Activated CD8-positive, alpha-beta T cell treated with anti-CD3 and anti-CD28 coated beads for 36 hours (primary cell): ENCODE data around the gene ARHGAP5. TPM values are rescaled to one million over a fixed set of nuclear protein-coding genes. Genes with fewer than 3 reads are reported as not detected.
"Not testable (repeated sequence)": the region's sequence is repeated elsewhere in the genome, so short reads cannot be mapped to it uniquely, and the experiment has no call there.

Experiments used
- ATAC-seq: fragments of 200-7000 bp; cut with Tn5 transposase; one replicate; pipeline ENCODE4 v1.10.0; 2021; ENCODE audit warnings: mild to moderate bottlenecking, moderate library complexity
- CTCF ChIA-PET: fragments of 350-600 bp; sonication (Branson Sonifier 250); formaldehyde crosslinking; loops from one replicate; lab custom pipeline; 2021; ENCODE audit warnings: antibody characterized with exemption; lab: Charles Lee
- POLR2A ChIA-PET: fragments of 350-600 bp; sonication (Branson Sonifier 250); formaldehyde crosslinking; loops from one replicate; lab custom pipeline; 2021; ENCODE audit warnings: antibody characterized with exemption; lab: Charles Lee
- DNase-seq: peaks from one replicate; pipeline ENCODE4 v3.0.0-alpha.2; 2020
- H3K27ac Mint-ChIP-seq: one replicate; pipeline ENCODE4 v1.8.0; 2021; ENCODE audit warnings: mild to moderate bottlenecking, mixed read lengths
- H3K27me3 Mint-ChIP-seq: one replicate; pipeline ENCODE4 v1.8.0; 2021; ENCODE audit warnings: mixed read lengths
- H3K36me3 Mint-ChIP-seq: one replicate; pipeline ENCODE4 v1.8.0; 2021; ENCODE audit warnings: low read depth, mixed read lengths
- H3K4me1 Mint-ChIP-seq: one replicate; pipeline ENCODE4 v1.8.0; 2021; ENCODE audit warnings: low read depth, mixed read lengths
- H3K4me3 Mint-ChIP-seq: one replicate; pipeline ENCODE4 v1.8.0; 2021; ENCODE audit warnings: mild to moderate bottlenecking, moderate library complexity, mixed read lengths
- H3K9me3 Mint-ChIP-seq: one replicate; pipeline ENCODE4 v1.8.0; 2021; ENCODE audit warnings: mixed read lengths
- intact Hi-C: fragments of 100-400 bp; cut with micrococcal nuclease; formaldehyde crosslinking; loops from one replicate; pipeline ENCODE4 v1.10.0; 2022
- total RNA-seq, 2 experiments: library from RNA; stranded (reverse); gene quantifications; one replicate each; pipeline ENCODE4 v1.2.3, GENCODE V29; 2021
- TF ChIP-seq, protein P1 (sequence below): fragments of 200-600 bp; IDR thresholded peaks from one replicate; pipeline ENCODE4 v1.8.0; 2022; ENCODE audit warnings: antibody characterized with exemption, mild to moderate bottlenecking

The ARHGAP5 gene
- total RNA-seq, 2 experiments from 2014 or later = 32.5 to 36.0 TPM

DNA sequence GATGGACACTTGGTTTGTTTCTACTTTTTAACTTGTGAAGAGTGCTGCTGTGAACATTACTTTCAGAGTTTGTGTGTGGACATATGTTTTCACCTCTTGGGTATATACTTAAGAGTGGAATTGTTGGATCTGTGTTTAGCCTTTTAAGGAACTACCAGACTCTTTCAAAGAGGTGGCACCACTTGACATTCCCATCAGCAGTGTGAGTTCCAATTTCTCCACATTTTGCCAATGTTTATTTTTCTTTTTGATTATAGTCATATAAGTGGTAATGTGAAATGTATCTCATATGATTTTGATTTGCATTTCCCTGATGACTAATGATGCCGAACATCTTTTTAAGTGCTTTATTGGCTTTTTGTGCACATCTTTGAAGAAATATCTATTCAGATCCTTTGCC, 44.8 kb downstream of the ARHGAP5 start:
- peaks cover 4% of the 10 kb centered on the region for H3K4me1 Mint-ChIP-seq
- DNase-seq = no peak
- H3K27ac Mint-ChIP-seq = no peak overlapping the region
- TF ChIP-seq, protein P1, sequence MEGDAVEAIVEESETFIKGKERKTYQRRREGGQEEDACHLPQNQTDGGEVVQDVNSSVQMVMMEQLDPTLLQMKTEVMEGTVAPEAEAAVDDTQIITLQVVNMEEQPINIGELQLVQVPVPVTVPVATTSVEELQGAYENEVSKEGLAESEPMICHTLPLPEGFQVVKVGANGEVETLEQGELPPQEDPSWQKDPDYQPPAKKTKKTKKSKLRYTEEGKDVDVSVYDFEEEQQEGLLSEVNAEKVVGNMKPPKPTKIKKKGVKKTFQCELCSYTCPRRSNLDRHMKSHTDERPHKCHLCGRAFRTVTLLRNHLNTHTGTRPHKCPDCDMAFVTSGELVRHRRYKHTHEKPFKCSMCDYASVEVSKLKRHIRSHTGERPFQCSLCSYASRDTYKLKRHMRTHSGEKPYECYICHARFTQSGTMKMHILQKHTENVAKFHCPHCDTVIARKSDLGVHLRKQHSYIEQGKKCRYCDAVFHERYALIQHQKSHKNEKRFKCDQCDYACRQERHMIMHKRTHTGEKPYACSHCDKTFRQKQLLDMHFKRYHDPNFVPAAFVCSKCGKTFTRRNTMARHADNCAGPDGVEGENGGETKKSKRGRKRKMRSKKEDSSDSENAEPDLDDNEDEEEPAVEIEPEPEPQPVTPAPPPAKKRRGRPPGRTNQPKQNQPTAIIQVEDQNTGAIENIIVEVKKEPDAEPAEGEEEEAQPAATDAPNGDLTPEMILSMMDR = no peak
- ATAC-seq = no peak
- H3K36me3 Mint-ChIP-seq = peaks cover 30% of the 10 kb centered on the region
- ChIA-PET POLR2A (no interaction called here), CTCF (no interaction called here)
- no peaks in the 10 kb centered on the region for H3K27me3 Mint-ChIP-seq
- intact Hi-C loops = no loop called here
- peaks cover 2% of the 10 kb centered on the region for H3K9me3 Mint-ChIP-seq
- no peak overlapping the region for H3K4me3 Mint-ChIP-seq

DNA sequence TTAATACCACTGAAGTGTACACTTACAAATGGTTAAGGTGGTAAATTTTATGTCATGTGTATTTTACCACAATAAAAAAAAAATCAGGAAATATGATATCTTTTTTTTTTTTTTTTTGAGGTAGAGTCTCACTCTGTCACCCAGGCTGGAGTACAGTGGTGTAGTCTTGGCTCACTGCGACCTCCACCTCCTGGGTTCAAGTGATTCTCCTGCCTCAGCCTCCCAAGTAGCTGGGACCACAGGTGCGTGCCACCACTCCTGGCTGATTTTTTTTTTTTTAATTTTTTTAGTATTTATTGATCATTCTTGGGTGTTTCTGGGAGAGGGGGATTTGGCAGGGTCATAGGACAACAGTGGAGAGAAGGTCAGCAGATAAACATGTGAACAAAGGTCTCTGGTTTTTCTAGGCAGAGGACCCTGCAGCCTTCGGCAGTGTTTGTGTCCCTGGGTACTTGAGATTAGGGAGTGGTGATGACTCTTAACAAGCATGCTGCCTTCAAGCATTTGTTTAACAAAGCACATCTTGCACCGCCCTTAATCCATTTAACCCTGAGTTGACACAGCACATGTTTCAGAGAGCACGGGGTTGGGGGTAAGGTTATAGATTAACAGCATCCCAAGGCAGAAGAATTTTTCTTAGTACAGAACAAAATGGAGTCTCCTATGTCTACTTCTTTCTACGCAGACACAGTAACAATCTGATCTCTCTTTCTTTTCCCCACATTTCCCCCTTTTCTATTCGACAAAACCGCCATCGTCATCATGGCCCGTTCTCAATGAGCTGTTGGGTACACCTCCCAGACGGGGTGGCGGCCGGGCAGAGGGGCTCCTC, 50.0 kb downstream of the ARHGAP5 start:
- not testable (repeated sequence) for H3K27me3 Mint-ChIP-seq

DNA sequence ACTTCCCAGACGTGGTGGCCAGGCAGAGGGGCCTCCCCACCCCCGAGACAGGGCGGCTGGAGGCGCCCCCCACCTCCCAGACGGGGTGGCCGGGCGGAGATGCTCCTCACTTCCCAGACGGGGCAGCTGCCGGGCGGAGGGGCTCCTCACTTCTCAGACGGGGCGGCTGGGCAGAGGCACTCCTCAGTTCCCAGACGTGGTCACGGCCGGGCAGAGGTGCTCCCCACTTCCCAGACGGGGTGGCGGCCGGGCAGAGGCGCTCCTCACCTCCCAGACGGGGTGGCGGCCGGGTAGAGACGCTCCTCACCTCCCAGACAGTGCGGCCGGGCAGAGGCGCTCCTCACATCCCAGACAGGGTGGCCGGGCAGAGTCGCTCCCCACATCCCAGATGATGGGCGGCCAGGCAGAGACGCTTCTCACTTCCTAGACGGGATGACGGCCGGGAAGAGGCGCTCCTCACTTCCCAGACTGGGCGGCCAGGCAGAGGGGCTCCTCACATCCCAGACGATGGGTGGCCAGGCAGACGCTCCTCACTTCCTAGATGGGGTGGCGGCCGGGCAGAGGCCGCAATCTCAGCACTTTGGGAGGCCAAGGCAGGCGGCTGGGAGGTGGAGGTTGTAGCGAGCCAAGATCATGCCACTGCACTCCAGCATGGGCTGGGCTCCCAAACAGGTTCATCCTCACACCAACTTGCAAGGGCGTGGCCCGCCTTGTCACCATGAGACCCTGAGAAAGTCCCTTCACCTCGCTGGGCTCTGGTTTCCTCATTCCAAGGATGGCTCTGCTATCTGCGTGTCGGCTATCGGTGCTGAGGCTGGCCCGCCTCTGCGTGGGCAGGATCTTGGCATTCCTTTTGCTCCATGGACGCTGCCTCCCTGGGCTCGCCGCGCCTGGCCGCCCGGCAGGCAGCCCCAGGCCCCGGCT, 50.9 kb downstream of the ARHGAP5 start:
- H3K4me1 Mint-ChIP-seq, DNase-seq, ATAC-seq, H3K27ac Mint-ChIP-seq, H3K27me3 Mint-ChIP-seq, POLR2A ChIA-PET, intact Hi-C loops, CTCF ChIA-PET, H3K4me3 Mint-ChIP-seq, H3K9me3 Mint-ChIP-seq: not testable (repeated sequence)
- peaks cover 47% of the 10 kb centered on the region for H3K36me3 Mint-ChIP-seq

More for the DNA sequence above, 50.0 kb downstream of the ARHGAP5 start:
- H3K4me1 Mint-ChIP-seq, ATAC-seq, H3K4me3 Mint-ChIP-seq, DNase-seq, H3K9me3 Mint-ChIP-seq, CTCF ChIA-PET, POLR2A ChIA-PET, H3K27ac Mint-ChIP-seq, intact Hi-C loops: not testable (repeated sequence)
- H3K36me3 Mint-ChIP-seq = peaks cover 49% of the 10 kb centered on the region

DNA sequence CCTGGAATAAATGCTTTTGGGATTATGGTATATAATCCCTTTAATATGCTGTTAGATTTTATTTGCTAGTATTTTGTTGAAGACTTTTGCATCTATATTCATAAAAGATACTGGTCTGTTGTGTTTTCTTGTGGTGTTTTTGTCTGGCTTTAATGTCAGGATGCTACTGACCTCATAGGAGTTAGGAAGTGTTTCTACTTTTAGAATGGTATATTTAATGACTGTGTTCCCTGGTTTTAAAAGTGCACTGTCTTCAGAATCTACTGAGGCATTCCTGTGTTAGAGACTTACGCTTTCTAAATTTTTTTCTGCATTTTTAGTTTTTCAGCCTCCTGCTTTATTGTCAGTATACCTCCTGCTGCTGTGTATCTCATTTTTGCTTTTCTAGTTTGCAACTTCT, 51.6 kb downstream of the ARHGAP5 start:
- DNase-seq = no peak
- H3K9me3 Mint-ChIP-seq = peaks cover 5% of the 10 kb centered on the region
- no peak for ATAC-seq
- POLR2A ChIA-PET = no interaction called here
- H3K4me3 Mint-ChIP-seq = no peak overlapping the region
- H3K27ac Mint-ChIP-seq = no peak overlapping the region
- CTCF ChIA-PET = no interaction called here
- intact Hi-C loops = no loop called here
- H3K4me1 Mint-ChIP-seq = peaks cover 2% of the 10 kb centered on the region
- peaks cover 52% of the 10 kb centered on the region for H3K36me3 Mint-ChIP-seq
- TF ChIP-seq, protein P1 = no peak
- H3K27me3 Mint-ChIP-seq = no peaks in the 10 kb centered on the region

DNA sequence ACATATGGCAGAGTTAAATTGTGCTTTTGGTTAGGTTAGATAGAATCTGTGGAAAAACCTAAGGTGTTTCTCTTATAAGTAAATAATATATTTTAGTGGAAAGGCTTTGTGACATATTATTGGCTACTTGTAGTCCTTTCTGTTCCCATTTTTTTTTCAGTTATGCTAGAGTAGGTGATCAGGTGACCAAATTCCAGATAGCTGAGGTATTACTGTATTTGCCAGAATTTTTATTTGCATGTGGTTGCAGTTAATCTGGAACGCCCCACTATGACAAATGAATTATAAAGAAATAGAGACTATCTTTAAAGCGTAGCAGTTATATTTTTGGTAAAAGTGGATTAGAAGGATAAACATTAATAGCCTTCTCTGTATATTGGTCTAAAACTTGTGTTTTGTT, 52.0 kb downstream of the ARHGAP5 start:
- POLR2A ChIA-PET = no interaction called here
- CTCF ChIA-PET = no interaction called here

DNA sequence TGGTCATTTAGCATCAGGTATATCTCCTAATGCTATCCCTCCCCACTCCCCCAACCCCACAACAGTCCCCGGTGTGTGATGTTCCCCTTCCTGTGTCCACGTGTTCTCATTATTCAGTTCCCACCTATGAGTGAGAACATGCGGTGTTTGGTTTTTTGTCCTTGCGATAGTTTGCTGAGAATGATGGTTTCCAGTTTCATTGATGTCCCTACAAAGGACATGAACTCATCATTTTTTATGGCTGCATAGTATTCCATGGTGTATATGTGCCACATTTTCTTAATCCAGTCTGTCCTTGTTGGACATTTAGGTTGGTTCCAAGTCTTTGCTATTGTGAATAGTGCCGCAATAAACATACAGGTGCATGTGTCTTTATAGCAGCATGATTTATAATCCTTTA, 54.6 kb downstream of the ARHGAP5 start:
- H3K9me3 Mint-ChIP-seq, H3K27me3 Mint-ChIP-seq, H3K4me3 Mint-ChIP-seq, H3K4me1 Mint-ChIP-seq, H3K27ac Mint-ChIP-seq, DNase-seq, ATAC-seq, POLR2A ChIA-PET, CTCF ChIA-PET, intact Hi-C loops: not testable (repeated sequence)
- peaks cover 44% of the 10 kb centered on the region for H3K36me3 Mint-ChIP-seq

More for the DNA sequence above, 52.0 kb downstream of the ARHGAP5 start:
- ATAC-seq (no peak), DNase-seq (no peak)
- no peak overlapping the region for H3K4me3 Mint-ChIP-seq
- H3K27me3 Mint-ChIP-seq = no peaks in the 10 kb centered on the region
- H3K36me3 Mint-ChIP-seq = peaks cover 49% of the 10 kb centered on the region
- TF ChIP-seq, protein P1 = no peak
- peaks cover 5% of the 10 kb centered on the region for H3K9me3 Mint-ChIP-seq
- intact Hi-C loops = no loop called here
- no peak overlapping the region for H3K27ac Mint-ChIP-seq
- H3K4me1 Mint-ChIP-seq = peaks cover 2% of the 10 kb centered on the region
